ENCODE data around the gene SSH2.
A peak's percentile ranks its signal among the peaks of the same experiment; 100 is the strongest.

DNA sequence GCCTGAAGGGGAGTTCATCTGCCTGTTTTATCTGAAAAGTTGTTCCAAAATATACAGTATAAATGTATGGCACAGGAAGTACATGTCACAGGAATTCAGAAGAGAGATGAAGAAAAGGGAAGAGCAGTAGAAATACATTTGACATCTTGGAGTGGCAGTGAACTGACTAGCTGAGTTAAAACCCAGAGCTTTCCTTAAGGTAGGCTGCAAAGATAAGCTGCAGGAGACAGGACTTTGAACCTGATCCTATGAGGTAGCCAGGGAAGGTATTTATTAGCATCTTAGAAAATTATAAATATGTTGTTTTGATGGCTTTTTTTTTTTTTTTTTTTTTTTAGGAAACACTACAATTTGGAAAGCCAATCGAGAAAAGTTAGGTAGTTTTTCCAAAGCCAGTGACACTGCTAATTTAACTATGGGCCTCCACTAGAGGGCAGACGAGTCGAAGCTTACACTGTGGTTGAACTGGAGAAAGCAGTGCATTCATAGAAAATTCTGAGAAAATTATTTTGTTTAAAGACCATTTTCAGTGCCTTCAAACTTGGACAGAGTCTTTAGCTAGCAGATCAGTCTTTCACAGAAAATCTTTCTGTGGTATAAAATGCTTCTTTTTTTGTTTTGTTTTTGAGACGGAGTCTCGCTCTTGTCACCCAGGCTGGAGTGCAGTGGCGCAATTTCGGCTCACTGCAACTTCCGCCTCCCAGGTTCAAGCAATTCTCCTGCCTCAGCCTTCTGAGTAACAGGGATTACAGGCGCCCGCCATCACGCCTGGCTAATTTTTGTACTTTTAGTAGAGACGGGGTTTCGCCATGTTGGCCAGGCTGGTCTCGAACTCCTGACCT, 122.3 kb downstream of the SSH2 start:
- TF ChIP-seq, protein P1, sequence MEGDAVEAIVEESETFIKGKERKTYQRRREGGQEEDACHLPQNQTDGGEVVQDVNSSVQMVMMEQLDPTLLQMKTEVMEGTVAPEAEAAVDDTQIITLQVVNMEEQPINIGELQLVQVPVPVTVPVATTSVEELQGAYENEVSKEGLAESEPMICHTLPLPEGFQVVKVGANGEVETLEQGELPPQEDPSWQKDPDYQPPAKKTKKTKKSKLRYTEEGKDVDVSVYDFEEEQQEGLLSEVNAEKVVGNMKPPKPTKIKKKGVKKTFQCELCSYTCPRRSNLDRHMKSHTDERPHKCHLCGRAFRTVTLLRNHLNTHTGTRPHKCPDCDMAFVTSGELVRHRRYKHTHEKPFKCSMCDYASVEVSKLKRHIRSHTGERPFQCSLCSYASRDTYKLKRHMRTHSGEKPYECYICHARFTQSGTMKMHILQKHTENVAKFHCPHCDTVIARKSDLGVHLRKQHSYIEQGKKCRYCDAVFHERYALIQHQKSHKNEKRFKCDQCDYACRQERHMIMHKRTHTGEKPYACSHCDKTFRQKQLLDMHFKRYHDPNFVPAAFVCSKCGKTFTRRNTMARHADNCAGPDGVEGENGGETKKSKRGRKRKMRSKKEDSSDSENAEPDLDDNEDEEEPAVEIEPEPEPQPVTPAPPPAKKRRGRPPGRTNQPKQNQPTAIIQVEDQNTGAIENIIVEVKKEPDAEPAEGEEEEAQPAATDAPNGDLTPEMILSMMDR (IDR thresholded peaks at IDR 0.05; ENCODE audit: poor library complexity) = peak; percentile 84
- no peak for TF ChIP-seq EZH2 (IDR thresholded peaks at IDR 0.05; ENCODE audit: borderline replicate concordance)
